ENCODE measurements around the gene CTSD.

CTSD gene

GRCh38 chr11:1728301-1728700 is 35.4 kb downstream of the CTSD start:
- DNase-seq, result no peak

- DNase-seq, result no peak
Measured at GRCh38 chr11:1727861-1728260, 35.9 kb downstream of the CTSD start.

DNA sequence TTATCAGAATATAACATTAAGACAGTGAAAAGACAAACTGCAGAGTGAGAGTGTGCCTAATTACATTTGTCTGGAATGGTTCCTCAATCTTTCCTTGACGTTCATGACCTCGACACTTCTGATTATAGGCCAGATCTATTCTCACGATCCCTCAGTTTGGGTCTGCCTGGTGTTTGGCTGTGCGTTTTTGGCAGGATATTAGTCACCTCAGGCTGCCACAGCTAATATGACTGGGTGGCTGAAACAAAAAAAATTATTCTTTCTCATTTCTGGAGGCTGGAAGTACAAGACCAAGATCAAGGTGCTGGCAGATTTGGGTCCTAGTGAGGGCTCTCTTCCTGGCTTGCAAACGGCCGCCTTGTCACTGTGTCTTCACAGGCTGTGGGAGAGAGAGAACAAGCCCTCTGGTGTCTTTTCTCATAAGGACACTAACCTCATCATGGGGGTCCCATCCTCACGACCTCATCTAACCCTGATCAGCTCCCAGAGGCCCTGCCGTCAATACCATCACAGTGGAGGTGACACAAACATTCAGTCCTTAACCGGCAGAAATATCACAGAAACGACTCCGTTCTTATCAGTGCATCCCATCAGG is 36.5 kb downstream of the CTSD start:
- no peak for DNase-seq

- no peak for DNase-seq
Measured at GRCh38 chr11:1719781-1720180, 43.9 kb downstream of the CTSD start.

- DNase-seq, result no peak
Measured at GRCh38 chr11:1718326-1718725, 45.4 kb downstream of the CTSD start.

- DNase-seq, result no peak
Measured at GRCh38 chr11:1717745-1718144, 46.0 kb downstream of the CTSD start.

DNA sequence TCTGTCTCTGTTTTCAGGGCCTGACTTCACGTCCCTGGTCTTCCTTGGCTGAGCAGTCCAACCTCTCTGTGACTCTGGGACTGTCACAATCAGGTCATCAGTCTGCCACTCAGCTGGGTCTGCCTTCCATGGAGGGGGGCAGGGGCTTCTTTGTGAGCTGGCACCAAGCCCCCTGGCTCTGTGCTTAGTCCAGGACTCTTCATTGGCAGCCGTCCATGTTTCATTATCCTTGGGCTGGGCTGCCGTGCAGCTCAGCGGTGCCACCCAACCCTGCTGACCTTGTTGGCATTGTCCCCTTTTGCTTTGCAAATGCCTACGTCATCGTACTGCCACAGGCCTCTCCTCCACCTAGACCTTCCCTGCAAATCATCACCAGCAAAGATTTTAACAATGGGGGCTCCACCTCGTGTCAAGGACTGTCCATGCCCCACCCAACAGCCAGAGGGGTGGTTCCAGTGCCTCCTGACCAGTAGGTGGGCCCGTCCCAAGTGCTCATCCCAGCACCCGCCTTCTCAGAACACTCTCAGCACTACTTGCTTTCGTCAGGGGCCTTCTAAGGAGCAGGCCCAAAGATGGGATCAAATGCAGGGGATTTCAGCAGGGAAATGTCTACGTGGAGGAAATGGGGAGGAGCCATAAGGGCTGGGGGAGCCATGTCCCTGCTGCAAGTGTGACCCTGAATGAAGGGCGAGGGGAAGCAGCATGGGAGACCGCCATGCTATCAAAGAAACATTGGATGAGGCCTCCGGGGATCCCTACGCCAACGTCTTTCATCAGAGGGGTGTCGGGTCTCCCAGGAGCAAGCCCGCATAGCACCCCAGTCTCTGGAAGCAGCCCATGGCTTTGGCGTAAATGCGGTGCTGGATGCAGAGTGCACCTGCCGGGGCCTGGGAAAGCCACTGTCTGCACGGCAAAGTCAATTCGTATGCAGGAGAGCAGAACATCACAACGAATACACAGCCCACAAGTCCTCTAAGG is 48.5 kb downstream of the CTSD start:
- DNase-seq, result no peak

- DNase-seq, result no peak
Measured at GRCh38 chr11:1708716-1709115, 55.0 kb downstream of the CTSD start.

DNA sequence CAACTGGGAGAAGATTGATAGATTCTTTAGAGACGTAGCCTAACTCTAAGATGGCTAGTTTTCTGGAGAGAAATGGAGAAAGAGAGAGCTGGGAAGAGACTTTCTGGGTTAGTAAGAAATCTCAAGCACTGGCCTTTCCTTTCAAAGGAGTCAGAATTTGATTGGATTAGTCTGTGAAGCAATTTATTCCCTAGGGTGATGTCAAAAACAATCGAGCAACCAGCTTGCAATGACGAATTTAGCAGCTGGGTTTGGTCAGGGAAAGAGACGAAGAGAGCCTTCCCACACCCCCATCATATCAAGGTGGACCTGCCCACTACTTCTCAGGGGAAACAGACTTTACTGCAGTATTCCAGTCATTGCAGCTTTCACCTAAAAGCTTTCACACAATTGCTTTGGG is 56.0 kb downstream of the CTSD start:
- no peak for DNase-seq

DNA sequence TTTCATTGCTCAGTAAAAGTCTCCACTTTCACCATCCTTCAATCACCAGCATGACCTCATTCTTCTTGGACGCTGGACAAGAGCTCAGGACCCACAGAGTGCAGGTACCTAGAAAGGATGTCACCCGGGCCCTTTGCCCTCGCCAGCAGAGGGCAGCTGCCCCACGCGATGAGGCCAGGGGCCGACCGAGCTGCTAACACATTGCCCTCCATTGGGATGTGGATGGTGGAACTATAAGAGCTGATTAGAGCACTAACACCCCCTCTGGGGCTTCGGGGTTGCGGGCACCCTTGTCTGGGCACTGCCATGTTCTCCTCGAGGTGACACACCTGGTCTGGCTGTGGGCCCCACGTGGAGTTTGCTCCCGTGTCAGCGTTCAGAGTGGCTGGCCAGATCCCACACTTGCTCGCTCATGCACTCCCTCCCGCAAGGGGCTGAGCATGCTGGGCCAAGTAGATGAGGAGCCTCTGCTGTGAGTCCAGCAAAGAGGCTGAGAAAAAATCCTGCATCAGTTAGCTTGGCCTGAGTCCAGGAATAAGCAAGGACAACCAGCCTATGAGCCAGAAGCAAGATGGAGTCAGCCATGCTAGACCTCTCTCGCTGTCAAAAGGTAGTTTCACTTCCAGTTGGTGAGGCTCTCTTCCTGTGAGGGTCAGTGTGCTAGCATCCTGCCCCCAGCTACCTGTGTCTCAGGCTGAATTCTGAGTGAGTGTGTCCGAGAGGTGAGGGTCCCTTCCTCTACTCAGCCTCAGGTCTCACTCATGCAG is 56.9 kb downstream of the CTSD start:
- no peak for DNase-seq

- DNase-seq, result no peak
Measured at GRCh38 chr11:1705126-1706052, 58.3 kb downstream of the CTSD start.

- no peak for DNase-seq
Measured at GRCh38 chr11:1703146-1703545, 60.6 kb downstream of the CTSD start.

Measured in fibroblast of skin of scalp (primary cell).